Left renal cortex interstitium (tissue), 4 donors: ENCODE measurements around the gene CADM1. TPM values are rescaled to one million over a fixed set of nuclear protein-coding genes. Genes with fewer than 3 reads are reported as not detected.

Experiments used
- DNase-seq, 4 donors: peaks; one replicate each; pipeline ENCODE4 v3.0.0-alpha.2; 2013; ENCODE audit warnings: low read depth in 4 of 4, low spot score in 2 of 4, missing footprints in 1 of 4
- polyA plus RNA-seq, 4 donors: library from polyadenylated mRNA; unstranded; fragments of 120-200 nt; gene quantifications; one replicate each; pipeline ENCODE4 v1.2.1, GENCODE V29; 2013; ENCODE audit not compliant: insufficient read length in 4 of 4

CADM1 gene
- polyA plus RNA-seq, 4 donors: 120 to 140 (median 132) TPM

DNA sequence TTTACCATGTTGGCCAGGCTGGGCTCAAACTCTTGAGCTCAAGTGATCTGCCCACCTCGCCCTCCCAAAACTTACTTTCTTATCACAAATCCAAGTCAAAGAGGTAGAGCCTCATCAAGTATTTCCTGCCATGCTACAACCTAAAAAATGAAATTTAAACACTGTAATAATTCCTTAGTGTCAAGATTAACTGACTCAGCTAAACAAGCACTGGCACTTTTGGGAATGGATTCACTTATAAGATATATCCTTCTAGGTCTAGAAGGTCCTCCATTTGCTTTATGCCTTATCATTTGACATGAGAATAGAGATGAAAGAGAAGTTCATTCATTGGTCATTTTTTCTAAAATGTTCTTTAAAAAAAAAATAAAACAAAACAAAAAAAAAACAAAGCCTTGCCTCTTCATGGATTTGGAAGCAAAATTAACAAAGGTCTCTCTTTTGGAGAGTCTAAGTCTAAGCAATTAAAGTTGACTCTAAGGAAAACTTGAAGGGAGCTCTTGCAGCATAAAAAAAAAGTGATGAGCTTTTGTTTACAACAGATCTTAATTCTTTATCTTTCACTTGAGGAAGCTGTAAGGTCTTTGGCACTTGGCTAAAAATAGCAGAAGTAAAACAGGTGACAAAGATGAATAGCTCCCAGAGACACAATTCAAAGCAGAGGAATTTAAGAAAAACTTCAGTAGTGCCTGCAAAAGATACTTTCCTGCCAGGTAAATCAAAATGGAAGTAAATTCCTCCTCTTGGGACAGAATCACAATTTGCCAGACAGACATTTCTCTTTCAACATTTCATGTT, 50.3 kb downstream of the CADM1 start:
- DNase-seq: no peak

DNA sequence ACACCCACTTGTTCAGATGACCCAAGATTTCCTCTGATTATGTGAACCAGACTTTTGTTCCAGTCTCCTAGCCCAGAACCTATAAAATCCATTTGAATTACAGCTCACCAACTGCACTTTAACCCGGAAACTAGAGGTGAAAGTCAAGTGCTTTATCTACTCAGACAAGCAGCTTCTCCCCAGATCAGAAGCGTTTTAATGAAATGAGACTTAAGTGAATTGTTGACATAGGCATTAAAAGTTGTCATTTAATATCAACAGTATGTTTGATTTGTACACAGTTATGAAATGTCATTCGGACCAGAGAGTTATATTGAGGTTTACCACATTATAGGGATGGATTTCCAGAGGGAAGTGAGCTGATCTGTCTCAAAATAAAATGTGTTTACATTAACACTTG, 52.0 kb downstream of the CADM1 start:
- no peak for DNase-seq

DNA sequence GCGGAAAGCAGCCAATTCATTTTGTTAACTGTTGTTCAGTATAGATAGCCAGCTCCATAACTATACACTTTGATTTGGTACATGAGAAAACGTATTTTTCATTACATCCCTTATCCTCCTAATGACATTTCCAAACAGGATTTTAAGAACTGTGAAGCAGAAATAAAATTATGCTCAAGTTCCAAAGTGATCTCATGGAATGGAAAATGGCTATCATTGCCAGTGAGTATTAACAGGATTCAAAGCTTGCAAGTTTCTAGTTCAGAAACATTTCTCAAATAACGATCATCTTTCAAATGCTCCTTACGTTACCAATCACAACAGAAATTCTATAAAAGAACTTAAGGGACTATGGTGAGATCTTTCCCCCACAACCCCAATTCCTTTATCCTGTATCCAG, 53.7 kb downstream of the CADM1 start:
- no peak for DNase-seq

GRCh38 chr11:115447273-115447864, 56.8 kb downstream of the CADM1 start:
- no peak for DNase-seq

- no peak for DNase-seq
These were observed 58.0 kb downstream of the CADM1 start for GRCh38 chr11:115446214-115446613.

DNA sequence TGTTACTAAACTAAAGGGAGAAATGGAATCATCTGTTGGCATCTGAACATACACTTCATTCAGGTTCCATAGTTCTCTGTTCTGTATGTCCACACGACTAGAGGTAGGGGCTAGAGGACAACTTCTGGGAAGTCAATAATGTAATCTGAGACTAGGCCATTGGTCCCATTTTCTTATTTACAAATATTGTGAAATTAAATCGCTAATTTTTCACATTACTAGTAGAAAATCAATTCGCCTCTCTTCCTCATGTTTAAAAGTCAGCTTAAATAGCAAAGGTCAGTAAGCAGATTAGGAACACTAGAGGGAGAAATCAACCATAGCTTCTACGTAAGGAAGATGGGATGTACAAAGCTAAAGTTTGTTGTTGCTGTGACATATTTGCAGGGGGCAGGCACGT, 59.7 kb downstream of the CADM1 start:
- DNase-seq: no peak

DNA sequence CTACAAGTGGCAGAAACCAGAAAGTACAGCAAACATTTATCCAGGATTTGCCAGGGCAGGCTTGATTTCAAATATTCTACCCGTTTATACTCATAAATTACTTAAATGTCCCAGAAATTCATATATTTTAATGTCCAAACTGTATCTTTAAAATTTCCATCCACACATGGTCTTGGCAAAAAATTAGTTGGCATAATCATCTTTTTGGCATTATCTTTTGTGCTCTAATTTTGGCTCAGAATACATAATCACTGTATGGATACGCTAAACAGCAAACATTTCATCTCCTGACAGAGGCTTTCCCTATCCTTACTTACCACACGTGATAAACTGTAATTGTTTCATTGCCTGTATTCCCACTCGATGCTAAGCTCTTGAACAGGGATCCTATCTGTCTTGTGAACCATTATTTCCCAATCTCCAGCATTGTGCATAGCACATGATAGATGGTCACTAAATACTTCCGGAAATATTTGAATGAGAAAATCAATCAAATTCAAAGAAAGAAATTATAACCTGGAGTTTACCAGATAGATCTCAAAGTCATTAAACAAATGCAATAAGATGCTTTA, 64.2 kb downstream of the CADM1 start:
- no peak for DNase-seq

- DNase-seq: no peak
These were observed 64.8 kb downstream of the CADM1 start for GRCh38 chr11:115439385-115439784.

- no peak for DNase-seq
These were observed 66.2 kb downstream of the CADM1 start for GRCh38 chr11:115437902-115438575.

- DNase-seq: no peak
These were observed 73.9 kb downstream of the CADM1 start for GRCh38 chr11:115430345-115430744.

- no peak for DNase-seq
These were observed 75.9 kb downstream of the CADM1 start for GRCh38 chr11:115428306-115428705.

- DNase-seq: no peak
These were observed 78.4 kb downstream of the CADM1 start for GRCh38 chr11:115425816-115426215.

GRCh38 chr11:115425250-115425649, 79.0 kb downstream of the CADM1 start:
- DNase-seq: no peak

- no peak for DNase-seq
These were observed 80.3 kb downstream of the CADM1 start for GRCh38 chr11:115423728-115424459.

DNA sequence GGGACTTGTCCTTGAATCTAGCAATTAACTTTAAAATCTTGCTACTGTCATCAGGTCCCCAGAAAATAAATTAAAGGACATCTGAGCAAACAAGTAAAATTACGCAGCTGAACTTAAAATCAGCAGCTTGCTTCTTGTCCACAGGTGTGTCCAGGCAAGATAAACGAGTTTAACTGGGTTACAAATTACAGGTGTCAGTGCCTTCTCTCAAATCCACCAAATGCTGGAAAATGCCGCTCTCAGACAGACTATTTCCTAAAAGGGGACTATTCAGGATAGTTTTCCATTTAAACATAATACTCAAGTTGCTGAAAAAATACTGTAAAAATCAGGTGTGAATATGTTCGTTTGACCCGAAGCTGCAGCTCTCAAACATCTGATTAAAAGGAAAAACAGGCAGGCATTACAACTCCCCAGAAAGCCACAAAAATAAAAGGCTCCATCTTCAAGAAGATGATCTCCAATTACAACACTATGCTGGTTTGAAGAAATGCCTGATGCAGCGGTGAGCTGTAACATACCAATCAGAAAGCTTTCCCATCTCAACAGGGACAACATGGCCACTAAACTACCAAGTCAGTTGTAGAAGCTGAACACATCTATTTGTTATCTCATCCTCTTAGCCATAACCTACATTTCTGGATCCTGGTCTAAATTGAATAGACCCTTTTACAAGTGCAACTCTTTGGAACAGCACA, 82.1 kb downstream of the CADM1 start:
- DNase-seq: no peak

GRCh38 chr11:115421352-115421991, 82.7 kb downstream of the CADM1 start:
- no peak for DNase-seq

DNA sequence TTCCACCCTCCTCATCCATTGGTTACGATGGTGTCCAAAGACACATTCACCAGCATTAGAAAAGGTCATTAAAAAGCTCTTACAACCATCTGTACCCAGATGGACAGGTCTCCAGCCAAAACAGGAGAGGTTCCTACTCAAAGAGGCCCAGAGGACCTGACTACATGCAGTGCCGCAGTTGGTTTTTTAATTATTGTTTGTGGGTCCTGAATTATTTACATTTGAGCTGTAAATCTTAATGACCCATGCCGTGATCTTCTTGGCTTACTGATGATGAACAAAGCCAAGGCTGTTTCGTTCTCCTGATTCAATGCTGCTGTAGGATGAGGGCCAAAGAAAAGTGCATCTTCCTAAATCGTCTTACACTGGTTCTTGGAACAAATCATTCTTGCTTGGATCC, 83.7 kb downstream of the CADM1 start:
- no peak for DNase-seq

DNA sequence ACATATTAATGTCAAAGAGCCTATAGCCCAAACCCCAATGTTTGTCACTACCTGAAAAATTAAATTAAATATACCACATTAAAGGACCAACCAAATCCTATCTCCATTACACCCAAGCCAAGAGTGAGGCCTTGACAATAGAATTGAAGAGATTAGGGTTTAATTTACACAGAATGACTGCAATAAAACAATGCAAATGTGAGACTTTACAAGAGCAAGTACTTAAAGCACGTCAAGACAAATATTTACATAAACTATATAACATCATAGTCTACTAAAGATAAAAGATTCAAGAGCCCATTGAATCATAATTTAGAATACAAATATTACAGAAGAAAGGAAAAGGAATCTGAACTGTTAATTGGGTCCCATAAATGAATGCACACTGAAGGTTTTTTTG, 85.6 kb downstream of the CADM1 start:
- DNase-seq: no peak

GRCh38 chr11:115418081-115418480, 86.1 kb downstream of the CADM1 start:
- DNase-seq: no peak

DNA sequence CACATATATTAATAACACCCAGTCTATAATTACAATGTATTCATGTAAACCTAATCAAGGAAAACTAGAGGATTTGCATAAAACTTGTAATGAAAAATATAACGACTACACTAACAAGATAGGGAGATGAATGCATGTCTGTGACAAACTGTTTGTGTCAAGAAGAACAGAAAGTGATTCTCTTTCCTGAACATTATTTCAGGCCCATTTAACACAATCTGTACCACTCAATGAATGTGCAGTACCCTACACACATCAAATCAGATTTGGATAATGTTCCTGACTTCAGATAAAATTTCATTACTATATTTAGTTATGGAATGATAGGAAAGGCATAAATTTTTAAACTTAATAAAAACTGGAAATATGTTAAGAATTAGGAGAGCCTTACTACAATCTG, 93.1 kb downstream of the CADM1 start:
- no peak for DNase-seq
